SK-N-SH (cell line): ENCODE results near the gene IRF2BP2.

Source experiments
- EZH2phosphoT487 ChIP-seq: fragments of 200-600 bp; sonication (generic); IDR thresholded peaks from 2 replicates; pipeline ENCODE4 v1.6.1; 2017; ENCODE audit warnings: low read depth, mixed run types, mild to moderate bottlenecking, antibody characterized with exemption, moderate library complexity, borderline replicate concordance
- GABPA ChIP-seq: IDR thresholded peaks from 2 replicates; pipeline ENCODE4 v1.4.0; 2012; ENCODE audit warnings: low read depth, mild to moderate bottlenecking
- JUND ChIP-seq: IDR thresholded peaks from 2 replicates; pipeline ENCODE4 v1.4.0; 2012
- NRF1 ChIP-seq: IDR thresholded peaks from 2 replicates; pipeline ENCODE4 v1.6.1; 2012; ENCODE audit warnings: low read depth, mild to moderate bottlenecking, low read length
- POLR2AphosphoS5 ChIP-seq: IDR thresholded peaks from 2 replicates; pipeline ENCODE4 v1.6.1; 2012; ENCODE audit warnings: low read depth, low read length
- RAD21 ChIP-seq: IDR thresholded peaks from 2 replicates; pipeline ENCODE4 v1.6.1; 2012; ENCODE audit warnings: mild to moderate bottlenecking, low read length
- RFX5 ChIP-seq: IDR thresholded peaks from 2 replicates; pipeline ENCODE4 v1.6.1; 2012; ENCODE audit warnings: mild to moderate bottlenecking, improper control_type of control experiment, low read length
- SMC3 ChIP-seq: IDR thresholded peaks from 2 replicates; pipeline ENCODE4 v1.6.1; 2012; ENCODE audit warnings: low read depth, low read length, improper control_type of control experiment
- TF ChIP-seq, protein P1 (sequence below): fragments of 200-600 bp; sonication (generic); IDR thresholded peaks from 2 replicates; pipeline ENCODE4 v1.6.1; 2017; ENCODE audit warnings: antibody characterized with exemption, mild to moderate bottlenecking, moderate library complexity
- TF ChIP-seq, protein P2 (sequence below): IDR thresholded peaks from 2 replicates; pipeline ENCODE4 v1.4.0; 2012; ENCODE audit warnings: low read depth
- TF ChIP-seq, protein P3 (sequence below): IDR thresholded peaks from 2 replicates; pipeline ENCODE4 v1.4.0; 2012; ENCODE audit warnings: low read depth, borderline replicate concordance
- TF ChIP-seq, protein P4 (sequence below): fragments of 150-350 bp; IDR thresholded peaks from 2 replicates; pipeline ENCODE4 v1.6.1; 2017; ENCODE audit warnings: antibody characterized with exemption, low read length, low read depth, borderline replicate concordance

DNA sequence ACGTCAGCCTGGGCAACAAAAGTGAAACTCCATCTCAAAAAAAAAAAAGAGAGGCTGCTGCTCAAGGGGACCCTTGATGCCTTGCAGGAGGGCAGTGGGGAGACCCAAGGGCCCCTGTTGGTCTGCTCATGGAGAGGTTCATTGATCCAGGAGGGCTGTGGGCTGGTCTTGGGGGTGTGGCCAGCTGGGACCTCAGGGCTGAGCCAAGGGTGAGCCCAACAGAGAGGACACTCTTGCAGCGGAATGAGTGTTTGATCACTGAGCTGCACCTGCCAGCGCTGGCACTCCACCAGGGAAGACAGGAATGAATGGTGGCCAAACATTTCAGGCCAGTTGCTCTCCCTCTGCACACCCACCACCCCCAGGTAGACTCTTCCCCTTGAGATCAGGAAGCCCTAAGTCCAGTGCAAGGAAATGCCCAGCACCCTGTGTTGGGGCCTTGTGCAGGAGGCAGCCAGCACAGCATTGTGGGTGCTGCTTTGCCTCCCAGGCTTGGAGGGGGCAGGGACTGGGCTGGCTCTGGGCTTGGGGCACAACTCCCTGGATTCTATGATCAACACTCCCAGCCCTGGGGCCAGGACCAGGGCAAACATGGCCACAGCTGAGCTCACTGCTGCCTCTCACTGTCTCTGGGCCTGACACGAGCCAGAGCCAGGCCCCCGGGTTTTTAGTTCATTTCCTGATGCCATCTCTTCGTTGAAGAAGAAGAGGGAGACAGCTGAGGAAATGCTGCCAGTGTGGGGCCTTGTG is 50.7 kb downstream of the IRF2BP2 start:
- TF ChIP-seq, protein P1, sequence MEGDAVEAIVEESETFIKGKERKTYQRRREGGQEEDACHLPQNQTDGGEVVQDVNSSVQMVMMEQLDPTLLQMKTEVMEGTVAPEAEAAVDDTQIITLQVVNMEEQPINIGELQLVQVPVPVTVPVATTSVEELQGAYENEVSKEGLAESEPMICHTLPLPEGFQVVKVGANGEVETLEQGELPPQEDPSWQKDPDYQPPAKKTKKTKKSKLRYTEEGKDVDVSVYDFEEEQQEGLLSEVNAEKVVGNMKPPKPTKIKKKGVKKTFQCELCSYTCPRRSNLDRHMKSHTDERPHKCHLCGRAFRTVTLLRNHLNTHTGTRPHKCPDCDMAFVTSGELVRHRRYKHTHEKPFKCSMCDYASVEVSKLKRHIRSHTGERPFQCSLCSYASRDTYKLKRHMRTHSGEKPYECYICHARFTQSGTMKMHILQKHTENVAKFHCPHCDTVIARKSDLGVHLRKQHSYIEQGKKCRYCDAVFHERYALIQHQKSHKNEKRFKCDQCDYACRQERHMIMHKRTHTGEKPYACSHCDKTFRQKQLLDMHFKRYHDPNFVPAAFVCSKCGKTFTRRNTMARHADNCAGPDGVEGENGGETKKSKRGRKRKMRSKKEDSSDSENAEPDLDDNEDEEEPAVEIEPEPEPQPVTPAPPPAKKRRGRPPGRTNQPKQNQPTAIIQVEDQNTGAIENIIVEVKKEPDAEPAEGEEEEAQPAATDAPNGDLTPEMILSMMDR: no peak
- TF ChIP-seq SMC3: no peak
- TF ChIP-seq, protein P2, sequence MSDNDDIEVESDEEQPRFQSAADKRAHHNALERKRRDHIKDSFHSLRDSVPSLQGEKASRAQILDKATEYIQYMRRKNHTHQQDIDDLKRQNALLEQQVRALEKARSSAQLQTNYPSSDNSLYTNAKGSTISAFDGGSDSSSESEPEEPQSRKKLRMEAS: no peak
- TF ChIP-seq RFX5: no peak
- TF ChIP-seq GABPA: no peak
- no peak for TF ChIP-seq RAD21
- TF ChIP-seq, protein P3, sequence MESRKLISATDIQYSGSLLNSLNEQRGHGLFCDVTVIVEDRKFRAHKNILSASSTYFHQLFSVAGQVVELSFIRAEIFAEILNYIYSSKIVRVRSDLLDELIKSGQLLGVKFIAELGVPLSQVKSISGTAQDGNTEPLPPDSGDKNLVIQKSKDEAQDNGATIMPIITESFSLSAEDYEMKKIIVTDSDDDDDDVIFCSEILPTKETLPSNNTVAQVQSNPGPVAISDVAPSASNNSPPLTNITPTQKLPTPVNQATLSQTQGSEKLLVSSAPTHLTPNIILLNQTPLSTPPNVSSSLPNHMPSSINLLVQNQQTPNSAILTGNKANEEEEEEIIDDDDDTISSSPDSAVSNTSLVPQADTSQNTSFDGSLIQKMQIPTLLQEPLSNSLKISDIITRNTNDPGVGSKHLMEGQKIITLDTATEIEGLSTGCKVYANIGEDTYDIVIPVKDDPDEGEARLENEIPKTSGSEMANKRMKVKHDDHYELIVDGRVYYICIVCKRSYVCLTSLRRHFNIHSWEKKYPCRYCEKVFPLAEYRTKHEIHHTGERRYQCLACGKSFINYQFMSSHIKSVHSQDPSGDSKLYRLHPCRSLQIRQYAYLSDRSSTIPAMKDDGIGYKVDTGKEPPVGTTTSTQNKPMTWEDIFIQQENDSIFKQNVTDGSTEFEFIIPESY: no peak
- TF ChIP-seq JUND: no peak
- TF ChIP-seq POLR2AphosphoS5: no peak
- TF ChIP-seq EZH2phosphoT487: no peak
- TF ChIP-seq, protein P4, sequence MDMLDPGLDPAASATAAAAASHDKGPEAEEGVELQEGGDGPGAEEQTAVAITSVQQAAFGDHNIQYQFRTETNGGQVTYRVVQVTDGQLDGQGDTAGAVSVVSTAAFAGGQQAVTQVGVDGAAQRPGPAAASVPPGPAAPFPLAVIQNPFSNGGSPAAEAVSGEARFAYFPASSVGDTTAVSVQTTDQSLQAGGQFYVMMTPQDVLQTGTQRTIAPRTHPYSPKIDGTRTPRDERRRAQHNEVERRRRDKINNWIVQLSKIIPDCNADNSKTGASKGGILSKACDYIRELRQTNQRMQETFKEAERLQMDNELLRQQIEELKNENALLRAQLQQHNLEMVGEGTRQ: no peak
- no peak for TF ChIP-seq NRF1
